Fibroblast of the aortic adventitia (primary cell): ENCODE measurements around the gene WNT8B. TPM values are rescaled to one million over a fixed set of nuclear protein-coding genes. Genes with fewer than 3 reads are reported as not detected.

Experiments used
- DNase-seq: peaks from one replicate; pipeline ENCODE4 v3.0.0-alpha.2; 2010; ENCODE audit warnings: low read depth
- H3K4me3 ChIP-seq: 2 replicates; pipeline ENCODE4 v1.5.1; 2011; ENCODE audit warnings: low read depth, mild to moderate bottlenecking, control low read depth, low read length, moderate library complexity
- CTCF ChIP-seq: IDR thresholded peaks from 2 replicates; pipeline ENCODE4 v1.5.1; 2011; ENCODE audit warnings: mild to moderate bottlenecking, low read length, control low read depth, inconsistent platforms; ENCODE audit not compliant: insufficient read depth
- total RNA-seq: library from RNA; depleted of rRNA; stranded (reverse); fragments of >200 nt; gene quantifications from 2 replicates; pipeline ENCODE4 v1.2.3, GENCODE V29; 2012; ENCODE audit warnings: low replicate concordance

WNT8B gene
- total RNA-seq, 1 donor: not detected

GRCh38 chr10:100482181-100482833 lies 19.5 kb downstream of the WNT8B start:
- DNase-seq: peak; percentile 68
- TF ChIP-seq CTCF: peak; percentile 86
- H3K4me3 ChIP-seq: peak overlapping the region; percentile 52

GRCh38 chr10:100482834-100483185 lies 20.0 kb downstream of the WNT8B start:
- peak overlapping the region; percentile 5 for H3K4me3 ChIP-seq
- TF ChIP-seq CTCF: no peak
- DNase-seq: no peak

GRCh38 chr10:100483876-100484666 lies 21.3 kb downstream of the WNT8B start:
- DNase-seq: no peak
- no peak overlapping the region for H3K4me3 ChIP-seq
- TF ChIP-seq CTCF: no peak

GRCh38 chr10:100485366-100485765 lies 22.6 kb downstream of the WNT8B start:
- no peak for TF ChIP-seq CTCF
- no peak for DNase-seq
- no peak overlapping the region for H3K4me3 ChIP-seq

GRCh38 chr10:100485801-100486495 lies 23.1 kb downstream of the WNT8B start:
- no peak overlapping the region for H3K4me3 ChIP-seq
- DNase-seq: no peak
- no peak for TF ChIP-seq CTCF

GRCh38 chr10:100487529-100487928 lies 24.7 kb downstream of the WNT8B start:
- TF ChIP-seq CTCF: no peak
- H3K4me3 ChIP-seq: no peak overlapping the region
- DNase-seq: no peak
